HEK293T (cell line): Measurements from ENCODE around the gene ATP6V0E2.

Experiments
- FOXM1 ChIP-seq: fragments of 450-650 bp; IDR thresholded peaks from 2 replicates; pipeline ENCODE4 v1.6.1; 2017; ENCODE audit warnings: mild to moderate bottlenecking, borderline replicate concordance
- HDGF ChIP-seq: fragments of 450-650 bp; IDR thresholded peaks from 2 replicates; pipeline ENCODE4 v1.6.1; 2017; ENCODE audit warnings: antibody characterized with exemption, borderline replicate concordance
- L3MBTL2 ChIP-seq: fragments of 450-650 bp; conservative IDR thresholded peaks from 2 replicates; pipeline ENCODE4 v1.6.1; 2016; ENCODE audit warnings: mild to moderate bottlenecking
- TARDBP ChIP-seq: fragments of 450-650 bp; IDR thresholded peaks from 2 replicates; pipeline ENCODE4 v1.6.1; 2016

DNA sequence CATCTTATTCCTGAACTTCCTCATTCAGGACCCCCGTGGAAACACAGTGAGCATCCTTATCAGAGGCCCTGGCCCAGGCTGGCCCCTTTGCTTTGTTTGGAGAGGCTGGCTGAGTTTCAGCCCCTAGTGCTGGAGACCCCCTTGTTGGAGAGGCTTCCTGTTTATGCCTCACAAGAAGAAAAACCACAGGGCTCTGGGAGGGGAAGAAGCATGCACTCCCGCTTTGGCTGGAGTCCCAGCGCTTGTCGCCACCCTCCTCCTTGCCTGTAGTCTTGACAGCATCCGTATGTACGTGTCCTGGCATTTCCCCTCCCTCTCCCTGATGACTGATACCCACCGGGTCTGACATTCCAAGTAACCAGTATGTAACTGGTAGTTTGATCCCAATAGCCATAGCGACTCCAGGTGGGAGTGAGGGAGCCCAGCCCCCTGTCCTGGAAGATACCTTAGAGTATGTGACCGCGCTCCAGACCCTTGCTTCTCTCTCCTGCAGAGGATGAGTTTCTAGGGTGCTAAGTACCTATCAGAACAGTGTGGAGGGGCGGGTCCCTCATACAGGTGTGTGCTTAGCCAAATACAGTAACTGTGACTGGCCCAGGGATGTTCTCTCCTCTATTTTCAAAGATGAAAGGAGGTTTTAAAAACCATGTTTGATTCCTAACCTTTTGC is 6.9 kb upstream of the ATP6V0E2 start:
- TF ChIP-seq HDGF (no peak), FOXM1 (no peak), L3MBTL2 (no peak), TARDBP (no peak)
